GM23338 (cell line): ENCODE measurements around the gene ZNF77. TPM values are rescaled to one million over a fixed set of nuclear protein-coding genes. Genes with fewer than 3 reads are reported as not detected.
A peak's percentile ranks its signal among the peaks of the same experiment; 100 is the strongest.

Experiments used
- ATAC-seq: fragments of 200-7000 bp; cut with Tn5 transposase; 3 replicates; pipeline ENCODE4 v1.9.1; 2020
- DNase-seq: peaks from one replicate; pipeline ENCODE4 v3.0.0-alpha.2; 2015; ENCODE audit warnings: low spot score
- H2AFZ ChIP-seq: fragments of 200-600 bp; sonication (generic); 2 replicates; pipeline ENCODE4 v1.8.0; 2016; ENCODE audit warnings: antibody characterized with exemption, mild to moderate bottlenecking, moderate library complexity
- H3F3A ChIP-seq: fragments of 200-600 bp; sonication (generic); replicated peaks from 2 replicates; pipeline ENCODE4 v1.8.0; 2017; ENCODE audit warnings: antibody characterized with exemption, mixed run types, low read depth
- H3K27ac ChIP-seq: fragments of 200-600 bp; sonication (generic); 2 replicates; pipeline ENCODE4 v1.6.1; 2016; ENCODE audit warnings: low read depth
- H3K27me3 ChIP-seq: fragments of 200-600 bp; sonication (generic); 2 replicates; pipeline ENCODE4 v1.8.0; 2016; ENCODE audit warnings: mild to moderate bottlenecking, mixed run types, moderate library complexity; ENCODE audit not compliant: insufficient read depth
- H3K36me3 ChIP-seq: fragments of 200-600 bp; sonication (generic); 2 replicates; pipeline ENCODE4 v1.8.0; 2016; ENCODE audit warnings: mild to moderate bottlenecking; ENCODE audit not compliant: insufficient read depth
- H3K4me1 ChIP-seq: fragments of 200-600 bp; sonication (generic); 2 replicates; pipeline ENCODE4 v1.8.0; 2016; ENCODE audit warnings: mild to moderate bottlenecking, moderate library complexity; ENCODE audit not compliant: insufficient read depth
- H3K4me2 ChIP-seq: fragments of 200-600 bp; sonication (generic); 2 replicates; pipeline ENCODE4 v1.7.1; 2017; ENCODE audit warnings: mixed run types
- H3K4me3 ChIP-seq: fragments of 200-600 bp; sonication (generic); 2 replicates; pipeline ENCODE4 v1.6.1; 2016; ENCODE audit warnings: mixed run types
- H3K79me2 ChIP-seq: fragments of 200-600 bp; sonication (generic); replicated peaks from 2 replicates; pipeline ENCODE4 v1.8.0; 2017; ENCODE audit warnings: mild to moderate bottlenecking; ENCODE audit not compliant: insufficient read depth
- H3K9me2 ChIP-seq: fragments of 200-600 bp; sonication (generic); 2 replicates; pipeline ENCODE4 v1.8.0; 2017; ENCODE audit not compliant: insufficient read depth
- H4K20me1 ChIP-seq: fragments of 200-600 bp; sonication (generic); replicated peaks from 2 replicates; pipeline ENCODE4 v1.8.0; 2017; ENCODE audit warnings: mild to moderate bottlenecking; ENCODE audit not compliant: insufficient read depth
- H3K27ac Mint-ChIP-seq: 2 replicates; pipeline ENCODE4 v1.8.0; 2020; ENCODE audit warnings: inconsistent platforms, mild to moderate bottlenecking, moderate library complexity, mixed read lengths
- H3K27me3 Mint-ChIP-seq: 3 replicates; pipeline ENCODE4 v1.8.0; 2022; ENCODE audit warnings: low read depth, mild to moderate bottlenecking, moderate library complexity, mixed read lengths, inconsistent platforms; ENCODE audit not compliant: insufficient read depth, poor library complexity
- H3K36me3 Mint-ChIP-seq: 3 replicates; pipeline ENCODE4 v1.8.0; 2021; ENCODE audit warnings: low read depth, mild to moderate bottlenecking, inconsistent platforms, moderate library complexity, mixed read lengths
- H3K4me1 Mint-ChIP-seq: 3 replicates; pipeline ENCODE4 v1.8.0; 2020; ENCODE audit warnings: mild to moderate bottlenecking, inconsistent platforms, mixed read lengths
- H3K4me3 Mint-ChIP-seq: 3 replicates; pipeline ENCODE4 v1.8.0; 2021; ENCODE audit warnings: moderate library complexity, mild to moderate bottlenecking, inconsistent platforms, mixed read lengths
- H3K9me3 Mint-ChIP-seq: 3 replicates; pipeline ENCODE4 v1.8.0; 2020; ENCODE audit warnings: moderate library complexity, mild to moderate bottlenecking, inconsistent platforms, mixed read lengths
- CREB1 ChIP-seq: fragments of 250-450 bp; sonication (Bioruptor Pico); IDR thresholded peaks from 2 replicates; pipeline ENCODE4 v1.5.0; 2020; ENCODE audit warnings: low read depth, mild to moderate bottlenecking, moderate library complexity
- EZH2phosphoT487 ChIP-seq: fragments of 200-600 bp; sonication (generic); IDR thresholded peaks from one replicate; pipeline ENCODE4 v1.8.1; 2018; ENCODE audit warnings: antibody characterized with exemption; ENCODE audit not compliant: unreplicated experiment
- NANOG ChIP-seq: IDR thresholded peaks from 2 replicates; pipeline ENCODE4 v1.6.1; 2016; ENCODE audit warnings: antibody characterized with exemption, borderline replicate concordance
- REST ChIP-seq: IDR thresholded peaks from one replicate; pipeline ENCODE4 v1.6.1; 2018; ENCODE audit warnings: antibody characterized with exemption; ENCODE audit not compliant: unreplicated experiment
- STAT1 ChIP-seq: IDR thresholded peaks from one replicate; pipeline ENCODE4 v1.6.1; 2016; ENCODE audit warnings: antibody characterized with exemption; ENCODE audit not compliant: unreplicated experiment
- ZNF114 ChIP-seq: fragments of 250-450 bp; sonication (Bioruptor Pico); IDR thresholded peaks from 2 replicates; pipeline ENCODE4 v1.5.0; 2020; ENCODE audit warnings: mild to moderate bottlenecking, moderate library complexity
- ZNF331 ChIP-seq: fragments of 250-450 bp; sonication (Bioruptor Pico); IDR thresholded peaks from 2 replicates; pipeline ENCODE4 v1.5.0; 2020; ENCODE audit warnings: low read depth, mild to moderate bottlenecking, moderate library complexity
- polyA plus RNA-seq: library from polyadenylated mRNA; unstranded; fragments of >200 nt; fragmentation: Nextera tagmentation; extraction: Ambion mirVana; gene quantifications from 2 replicates; pipeline ENCODE4 v1.2.1, GENCODE V29; 2016
- total RNA-seq: library from RNA; depleted of rRNA; stranded (reverse); fragments of >200 nt; shearing (Covaris generic); gene quantifications from 2 replicates; pipeline ENCODE4 v1.2.3, GENCODE V29; 2014
- TF ChIP-seq, protein P1 (sequence below), 2 experiments: fragments of 200-600 bp in 1 of 2; sonication (generic) in 1 of 2; conservative IDR thresholded peaks; 2 replicates each; pipeline versions ENCODE4 v1.5.1 to v1.6.1; 2016 to 2017; ENCODE audit warnings: antibody characterized with exemption in 2 of 2, low read depth in 2 of 2, mild to moderate bottlenecking in 2 of 2, moderate library complexity in 1 of 2
- TF ChIP-seq, protein P2 (sequence below): fragments of 250-450 bp; sonication (Bioruptor Pico); IDR thresholded peaks from 2 replicates; pipeline ENCODE4 v1.5.0; 2020; ENCODE audit warnings: mild to moderate bottlenecking, moderate library complexity

Gene ZNF77
- total and polyA plus RNA-seq, 2 experiments from 2014 or later, result 3.3 to 4.5 TPM

DNA sequence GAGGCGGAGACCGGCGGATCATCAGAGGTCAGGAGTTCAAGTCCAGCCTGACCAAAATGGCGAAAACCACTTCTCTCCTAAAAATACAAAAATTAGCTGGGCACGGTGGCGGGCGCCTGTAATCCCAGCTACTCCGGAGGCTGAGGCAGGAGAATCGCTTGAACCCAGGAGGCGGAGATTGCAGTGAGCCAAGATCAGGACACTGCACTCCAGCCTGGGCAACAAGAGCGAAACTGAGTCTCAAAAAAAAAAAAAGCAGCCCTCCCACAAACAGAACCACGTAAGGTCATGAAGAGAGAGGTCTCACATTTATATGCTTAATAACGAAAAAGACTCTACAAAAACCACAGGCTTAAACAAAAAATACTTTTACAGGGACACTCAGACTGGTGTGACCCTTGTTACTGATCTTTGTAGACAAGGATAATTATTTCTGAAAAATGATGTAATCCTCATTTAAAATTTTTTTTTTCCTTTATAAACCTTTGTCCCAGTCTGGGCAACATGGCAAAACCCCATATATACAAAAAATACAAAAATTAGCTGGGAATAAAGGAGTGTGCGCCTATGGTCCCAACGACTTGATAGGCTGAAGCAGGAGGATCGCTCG lies 909 bp upstream of the ZNF77 start:
- no peaks in the 10 kb centered on the region for H3K27me3 ChIP-seq
- H3K27ac Mint-ChIP-seq, result no peak overlapping the region
- H3K4me3 ChIP-seq, result peak overlapping the region; percentile 85
- H2AFZ ChIP-seq, result no peak overlapping the region; the same call in 1 of the 2 replicates
- peaks cover 14% of the 10 kb centered on the region for H3K79me2 ChIP-seq
- H3K36me3 ChIP-seq, result no peaks in the 10 kb centered on the region
- no peaks in the 10 kb centered on the region for H3K9me2 ChIP-seq
- H3K27me3 Mint-ChIP-seq, result peaks cover 20% of the 10 kb centered on the region
- H3K4me1 Mint-ChIP-seq, result peaks cover 6% of the 10 kb centered on the region; the same call in 2 of the 3 replicates
- no peak for DNase-seq
- peaks cover 8% of the 10 kb centered on the region for H3K4me1 ChIP-seq
- peak overlapping the region; percentile 82; the same call in 2 of the 3 replicates for H3K4me3 Mint-ChIP-seq
- no peak overlapping the region for H3K27ac ChIP-seq
- H4K20me1 ChIP-seq, result peaks cover 9% of the 10 kb centered on the region; the same call in 1 of the 2 replicates
- H3K9me3 Mint-ChIP-seq, result 0 out of 3 replicates have a peak, but pooled peaks cover 2% of the 10 kb centered on the region
- no peak for ATAC-seq
- H3K36me3 Mint-ChIP-seq, result peaks cover 7% of the 10 kb centered on the region; the same call in 2 of the 3 replicates
- H3K4me2 ChIP-seq, result peak overlapping the region; percentile 69; the same call in 1 of the 2 replicates
- 0 out of 2 replicates have a peak, but pooled peaks cover 8% of the 10 kb centered on the region for H3F3A ChIP-seq
- TF ChIP-seq, protein P1, sequence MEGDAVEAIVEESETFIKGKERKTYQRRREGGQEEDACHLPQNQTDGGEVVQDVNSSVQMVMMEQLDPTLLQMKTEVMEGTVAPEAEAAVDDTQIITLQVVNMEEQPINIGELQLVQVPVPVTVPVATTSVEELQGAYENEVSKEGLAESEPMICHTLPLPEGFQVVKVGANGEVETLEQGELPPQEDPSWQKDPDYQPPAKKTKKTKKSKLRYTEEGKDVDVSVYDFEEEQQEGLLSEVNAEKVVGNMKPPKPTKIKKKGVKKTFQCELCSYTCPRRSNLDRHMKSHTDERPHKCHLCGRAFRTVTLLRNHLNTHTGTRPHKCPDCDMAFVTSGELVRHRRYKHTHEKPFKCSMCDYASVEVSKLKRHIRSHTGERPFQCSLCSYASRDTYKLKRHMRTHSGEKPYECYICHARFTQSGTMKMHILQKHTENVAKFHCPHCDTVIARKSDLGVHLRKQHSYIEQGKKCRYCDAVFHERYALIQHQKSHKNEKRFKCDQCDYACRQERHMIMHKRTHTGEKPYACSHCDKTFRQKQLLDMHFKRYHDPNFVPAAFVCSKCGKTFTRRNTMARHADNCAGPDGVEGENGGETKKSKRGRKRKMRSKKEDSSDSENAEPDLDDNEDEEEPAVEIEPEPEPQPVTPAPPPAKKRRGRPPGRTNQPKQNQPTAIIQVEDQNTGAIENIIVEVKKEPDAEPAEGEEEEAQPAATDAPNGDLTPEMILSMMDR (conservative IDR thresholded peaks at IDR 0.05; ENCODE audit: low read depth in 2 of 2), result no peak
- TF ChIP-seq ZNF114, result no peak

DNA sequence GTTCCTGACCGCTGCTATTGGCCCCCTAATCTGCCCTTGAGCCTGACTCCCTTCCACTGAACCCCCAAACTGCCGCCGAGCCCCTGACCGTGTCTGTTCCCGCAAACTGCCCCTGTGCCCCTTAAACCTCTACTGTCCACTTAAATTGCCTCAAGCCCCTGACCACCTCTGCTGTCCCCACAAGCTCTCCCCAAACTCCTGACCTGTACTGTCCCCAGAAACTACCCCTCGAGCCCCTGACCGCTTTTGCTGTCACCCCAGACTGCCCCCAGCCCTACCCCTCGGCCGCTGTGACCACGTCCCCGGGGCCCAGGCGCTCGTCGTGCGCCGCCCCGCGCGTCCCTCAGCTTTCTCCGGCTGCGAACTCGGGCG lies 382 bp downstream of the ZNF77 start:
- 0 out of 2 replicates have a peak, but pooled peaks cover 8% of the 10 kb centered on the region for H3F3A ChIP-seq
- H3K9me2 ChIP-seq, result no peaks in the 10 kb centered on the region
- peak overlapping the region; percentile 86 for H2AFZ ChIP-seq
- H3K4me2 ChIP-seq, result peak overlapping the region; percentile 94
- peaks cover 6% of the 10 kb centered on the region for H3K79me2 ChIP-seq
- H3K4me1 ChIP-seq, result peaks cover 3% of the 10 kb centered on the region
- DNase-seq (no peak), ATAC-seq (no peak)
- H3K4me1 Mint-ChIP-seq, result peaks cover 2% of the 10 kb centered on the region; the same call in 2 of the 3 replicates
- H4K20me1 ChIP-seq, result peaks cover 5% of the 10 kb centered on the region; the same call in 1 of the 2 replicates
- H3K9me3 Mint-ChIP-seq, result peaks cover 9% of the 10 kb centered on the region; the same call in 2 of the 3 replicates
- no peak overlapping the region for H3K27ac Mint-ChIP-seq
- peak overlapping the region; percentile 85 for H3K4me3 ChIP-seq
- peak overlapping the region; percentile 82 for H3K4me3 Mint-ChIP-seq
- peaks cover 19% of the 10 kb centered on the region for H3K27me3 Mint-ChIP-seq
- H3K27ac ChIP-seq, result no peak overlapping the region
- no peaks in the 10 kb centered on the region for H3K36me3 ChIP-seq
- H3K36me3 Mint-ChIP-seq, result peaks cover 12% of the 10 kb centered on the region; the same call in 2 of the 3 replicates
- no peaks in the 10 kb centered on the region for H3K27me3 ChIP-seq
- TF ChIP-seq, protein P2, sequence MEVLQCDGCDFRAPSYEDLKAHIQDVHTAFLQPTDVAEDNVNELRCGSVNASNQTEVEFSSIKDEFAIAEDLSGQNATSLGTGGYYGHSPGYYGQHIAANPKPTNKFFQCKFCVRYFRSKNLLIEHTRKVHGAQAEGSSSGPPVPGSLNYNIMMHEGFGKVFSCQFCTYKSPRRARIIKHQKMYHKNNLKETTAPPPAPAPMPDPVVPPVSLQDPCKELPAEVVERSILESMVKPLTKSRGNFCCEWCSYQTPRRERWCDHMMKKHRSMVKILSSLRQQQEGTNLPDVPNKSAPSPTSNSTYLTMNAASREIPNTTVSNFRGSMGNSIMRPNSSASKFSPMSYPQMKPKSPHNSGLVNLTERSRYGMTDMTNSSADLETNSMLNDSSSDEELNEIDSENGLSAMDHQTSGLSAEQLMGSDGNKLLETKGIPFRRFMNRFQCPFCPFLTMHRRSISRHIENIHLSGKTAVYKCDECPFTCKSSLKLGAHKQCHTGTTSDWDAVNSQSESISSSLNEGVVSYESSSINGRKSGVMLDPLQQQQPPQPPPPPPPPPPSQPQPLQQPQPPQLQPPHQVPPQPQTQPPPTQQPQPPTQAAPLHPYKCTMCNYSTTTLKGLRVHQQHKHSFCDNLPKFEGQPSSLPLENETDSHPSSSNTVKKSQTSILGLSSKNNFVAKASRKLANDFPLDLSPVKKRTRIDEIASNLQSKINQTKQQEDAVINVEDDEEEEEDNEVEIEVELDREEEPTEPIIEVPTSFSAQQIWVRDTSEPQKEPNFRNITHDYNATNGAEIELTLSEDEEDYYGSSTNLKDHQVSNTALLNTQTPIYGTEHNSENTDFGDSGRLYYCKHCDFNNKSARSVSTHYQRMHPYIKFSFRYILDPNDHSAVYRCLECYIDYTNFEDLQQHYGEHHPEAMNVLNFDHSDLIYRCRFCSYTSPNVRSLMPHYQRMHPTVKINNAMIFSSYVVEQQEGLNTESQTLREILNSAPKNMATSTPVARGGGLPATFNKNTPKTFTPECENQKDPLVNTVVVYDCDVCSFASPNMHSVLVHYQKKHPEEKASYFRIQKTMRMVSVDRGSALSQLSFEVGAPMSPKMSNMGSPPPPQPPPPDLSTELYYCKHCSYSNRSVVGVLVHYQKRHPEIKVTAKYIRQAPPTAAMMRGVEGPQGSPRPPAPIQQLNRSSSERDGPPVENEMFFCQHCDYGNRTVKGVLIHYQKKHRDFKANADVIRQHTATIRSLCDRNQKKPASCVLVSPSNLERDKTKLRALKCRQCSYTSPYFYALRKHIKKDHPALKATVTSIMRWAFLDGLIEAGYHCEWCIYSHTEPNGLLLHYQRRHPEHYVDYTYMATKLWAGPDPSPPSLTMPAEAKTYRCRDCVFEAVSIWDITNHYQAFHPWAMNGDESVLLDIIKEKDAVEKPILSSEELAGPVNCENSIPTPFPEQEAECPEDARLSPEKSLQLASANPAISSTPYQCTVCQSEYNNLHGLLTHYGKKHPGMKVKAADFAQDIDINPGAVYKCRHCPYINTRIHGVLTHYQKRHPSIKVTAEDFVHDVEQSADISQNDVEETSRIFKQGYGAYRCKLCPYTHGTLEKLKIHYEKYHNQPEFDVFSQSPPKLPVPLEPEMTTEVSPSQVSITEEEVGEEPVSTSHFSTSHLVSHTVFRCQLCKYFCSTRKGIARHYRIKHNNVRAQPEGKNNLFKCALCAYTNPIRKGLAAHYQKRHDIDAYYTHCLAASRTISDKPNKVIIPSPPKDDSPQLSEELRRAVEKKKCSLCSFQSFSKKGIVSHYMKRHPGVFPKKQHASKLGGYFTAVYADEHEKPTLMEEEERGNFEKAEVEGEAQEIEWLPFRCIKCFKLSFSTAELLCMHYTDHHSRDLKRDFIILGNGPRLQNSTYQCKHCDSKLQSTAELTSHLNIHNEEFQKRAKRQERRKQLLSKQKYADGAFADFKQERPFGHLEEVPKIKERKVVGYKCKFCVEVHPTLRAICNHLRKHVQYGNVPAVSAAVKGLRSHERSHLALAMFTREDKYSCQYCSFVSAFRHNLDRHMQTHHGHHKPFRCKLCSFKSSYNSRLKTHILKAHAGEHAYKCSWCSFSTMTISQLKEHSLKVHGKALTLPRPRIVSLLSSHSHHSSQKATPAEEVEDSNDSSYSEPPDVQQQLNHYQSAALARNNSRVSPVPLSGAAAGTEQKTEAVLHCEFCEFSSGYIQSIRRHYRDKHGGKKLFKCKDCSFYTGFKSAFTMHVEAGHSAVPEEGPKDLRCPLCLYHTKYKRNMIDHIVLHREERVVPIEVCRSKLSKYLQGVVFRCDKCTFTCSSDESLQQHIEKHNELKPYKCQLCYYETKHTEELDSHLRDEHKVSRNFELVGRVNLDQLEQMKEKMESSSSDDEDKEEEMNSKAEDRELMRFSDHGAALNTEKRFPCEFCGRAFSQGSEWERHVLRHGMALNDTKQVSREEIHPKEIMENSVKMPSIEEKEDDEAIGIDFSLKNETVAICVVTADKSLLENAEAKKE (CRISPR knock-in tag), result no peak
- TF ChIP-seq REST (no peak), NANOG (no peak), CREB1 (no peak), EZH2phosphoT487 (no peak), STAT1 (no peak), ZNF331 (CRISPR knock-in tag) (no peak)
